Activated CD8-positive, alpha-beta memory T cell treated with anti-CD3 and anti-CD28 coated beads for 48 hours (primary cell): ENCODE measurements around the gene CFH.
"Not testable (repeated sequence)": the region's sequence is repeated elsewhere in the genome, so short reads cannot be mapped to it uniquely, and the experiment has no call there.

Experiments
- DNase-seq, 3 experiments: peaks; one replicate each; pipeline ENCODE4 v3.0.0-alpha.2; 2020; ENCODE audit warnings: low read depth in 2 of 3, low spot score in 2 of 3

The CFH gene

DNA sequence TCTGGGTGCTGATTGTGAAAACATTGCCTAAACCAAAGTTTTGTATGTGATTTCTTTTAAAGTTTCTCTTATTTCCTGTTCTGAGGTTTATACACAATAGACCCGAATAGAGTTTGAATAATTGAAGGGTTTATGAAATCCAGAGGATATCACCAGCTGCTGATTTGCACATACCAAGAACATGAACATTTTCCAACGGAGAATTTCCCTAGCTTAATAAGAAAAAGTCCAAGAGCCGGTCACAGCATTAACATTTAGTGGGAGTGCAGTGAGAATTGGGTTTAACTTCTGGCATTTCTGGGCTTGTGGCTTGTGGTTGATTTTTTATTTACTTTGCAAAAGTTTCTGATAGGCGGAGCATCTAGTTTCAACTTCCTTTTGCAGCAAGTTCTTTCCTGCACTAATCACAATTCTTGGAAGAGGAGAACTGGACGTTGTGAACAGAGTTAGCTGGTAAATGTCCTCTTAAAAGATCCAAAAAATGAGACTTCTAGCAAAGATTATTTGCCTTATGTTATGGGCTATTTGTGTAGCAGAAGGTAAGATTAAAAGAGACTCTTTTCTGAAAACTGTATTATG, at the start of gene CFH:
CFH (plus strand) TSS at position 407 of the 579 bp plus-strand sequence; CDS start at position 482, 75 bp downstream.
- DNase-seq: no peak

DNA sequence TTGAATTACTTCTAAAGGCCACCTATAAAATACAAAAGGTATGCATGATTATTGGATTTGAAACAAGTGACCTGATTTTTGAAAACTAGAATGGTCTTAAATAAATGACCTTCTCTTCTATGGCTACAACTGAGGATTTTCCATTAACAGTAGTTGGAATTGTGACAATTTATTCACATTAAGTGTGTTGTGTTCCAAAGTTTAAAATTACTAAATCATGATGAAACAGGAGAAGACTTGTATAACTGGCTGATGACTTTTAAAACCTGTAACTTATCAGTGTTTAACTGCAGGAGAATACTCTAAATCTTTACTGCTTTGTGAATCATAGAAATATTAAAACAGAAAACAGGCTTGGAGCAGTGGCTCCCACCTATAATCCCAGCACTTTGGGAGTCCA, 48.2 kb upstream of the CFH start:
- no peak for DNase-seq

DNA sequence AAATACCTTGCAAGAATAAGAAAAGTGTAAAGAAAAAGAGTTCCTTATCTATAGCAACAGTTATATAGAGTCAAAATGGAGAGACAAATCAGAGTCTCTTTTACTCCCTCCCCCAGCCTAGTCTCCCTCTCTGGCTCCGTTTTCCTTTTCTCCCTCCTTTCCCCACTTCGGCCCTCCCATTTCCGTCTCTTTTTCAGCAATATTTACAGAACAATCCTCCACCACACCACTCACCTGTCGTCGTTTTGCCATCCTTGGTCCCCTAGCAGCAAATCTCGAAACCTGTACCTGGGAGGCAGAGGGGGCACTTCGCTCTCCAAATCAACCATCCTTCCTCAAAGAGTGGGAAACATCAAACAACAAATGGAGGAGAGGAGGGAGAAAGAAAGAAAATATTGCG, 43.9 kb upstream of the CFH start:
- no peak for DNase-seq

DNA sequence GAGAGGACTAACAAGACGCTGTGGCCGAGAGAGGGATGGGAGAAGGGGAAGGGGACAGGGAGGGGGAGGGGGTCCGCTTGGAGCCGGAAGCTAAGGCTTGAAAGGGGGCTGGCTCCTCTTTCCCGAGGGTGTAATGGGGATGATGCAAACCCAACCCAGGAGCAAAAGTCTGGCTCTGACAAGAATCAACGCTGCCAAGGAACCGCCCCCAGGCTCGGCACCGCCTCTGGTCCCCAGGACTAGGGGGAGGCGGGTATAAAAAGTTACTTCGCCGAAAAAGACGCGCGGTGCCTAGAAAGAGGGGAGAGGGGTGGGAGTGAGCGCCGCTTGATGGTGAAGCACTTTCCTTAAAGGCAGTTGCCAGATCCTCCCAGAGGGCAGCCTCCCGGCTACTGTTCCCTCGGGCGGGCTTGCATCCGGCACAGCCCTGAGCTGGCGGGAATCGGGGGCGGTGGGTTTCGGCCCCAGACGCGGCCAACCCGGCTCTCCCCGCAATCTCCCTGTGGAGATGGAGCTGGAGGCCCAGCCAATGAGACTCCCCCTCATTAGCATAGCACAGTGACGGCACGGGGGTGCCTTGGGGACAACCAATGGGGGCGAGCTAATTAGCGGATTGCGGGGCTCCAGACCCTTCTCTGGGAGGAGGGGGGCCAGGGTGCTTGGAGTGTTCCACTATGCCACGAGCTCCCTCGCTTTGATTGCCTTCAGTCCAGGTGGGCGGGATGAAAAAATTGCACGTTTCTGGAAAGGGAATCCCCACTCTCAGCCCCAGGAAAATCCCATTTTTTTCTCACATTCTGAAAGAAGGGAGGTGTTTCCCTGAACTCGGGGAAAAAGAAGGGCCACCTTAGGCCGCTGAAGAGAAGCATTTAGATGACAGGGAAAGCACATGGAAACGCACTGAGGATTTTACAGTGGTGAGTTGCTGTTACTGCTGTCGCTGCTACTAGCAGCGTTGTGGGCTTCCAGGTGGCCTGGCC, 43.2 kb upstream of the CFH start, which contains the start of gene KCNT2:
KCNT2 (minus strand) TSS at position 51 of the 980 bp plus-strand sequence. CDS start 131 bp downstream, outside the sequence.
- no peak for DNase-seq

DNA sequence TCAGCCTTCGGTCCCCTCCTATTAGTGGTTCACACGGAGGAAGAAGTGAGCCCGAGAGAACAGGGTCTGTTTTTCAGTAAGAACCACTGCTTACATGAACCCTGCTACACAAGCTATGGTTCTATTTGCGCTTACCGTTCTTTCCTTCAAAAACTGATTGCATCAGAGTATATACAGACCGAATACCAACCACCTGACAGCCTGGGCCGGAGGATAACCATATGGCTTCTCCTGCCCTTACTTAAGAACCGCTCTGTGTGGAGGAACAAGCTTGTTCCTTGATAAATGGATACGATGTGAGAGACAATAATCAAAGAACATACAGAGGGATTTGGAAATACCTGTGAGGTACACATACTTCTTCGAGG, 42.5 kb upstream of the CFH start:
- no peak for DNase-seq

DNA sequence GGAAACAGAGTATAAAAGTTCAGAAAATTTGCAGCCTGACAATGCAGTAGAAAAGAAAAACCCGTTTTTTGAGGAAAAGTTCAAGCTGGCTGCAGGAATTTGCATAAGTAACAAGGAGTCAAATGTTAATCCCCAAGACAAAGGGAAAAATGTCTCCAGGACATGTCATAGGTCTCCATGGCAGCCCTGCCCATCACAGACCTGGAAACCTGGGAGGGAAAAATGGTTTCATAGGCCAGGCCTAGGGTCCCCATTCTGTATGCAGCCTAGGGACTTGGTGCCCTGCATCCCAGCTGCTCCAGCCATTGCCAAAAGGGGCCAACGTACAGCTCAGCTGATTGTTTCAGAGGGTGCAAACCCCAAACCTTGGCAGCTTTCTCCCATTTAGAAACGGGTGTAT, 40.0 kb upstream of the CFH start:
- no peak for DNase-seq

DNA sequence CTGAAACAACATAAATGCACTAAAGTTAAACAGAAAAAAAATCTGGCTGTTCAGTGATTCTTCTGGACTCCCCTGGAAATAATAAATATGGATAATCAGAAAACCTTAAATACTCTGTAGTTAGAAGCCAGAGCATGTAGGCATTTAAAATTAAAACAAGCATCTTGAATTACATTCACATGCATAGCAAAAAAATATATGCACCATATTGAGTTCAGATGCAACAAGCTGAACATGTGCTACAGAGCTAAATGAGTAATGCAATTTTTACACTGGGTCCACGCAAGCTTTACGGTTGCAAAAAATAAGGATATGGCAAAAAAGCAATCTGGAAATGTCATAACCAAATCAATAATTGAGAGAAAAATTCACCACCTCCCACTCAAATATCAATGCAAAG, 32.1 kb upstream of the CFH start:
- DNase-seq: no peak

DNA sequence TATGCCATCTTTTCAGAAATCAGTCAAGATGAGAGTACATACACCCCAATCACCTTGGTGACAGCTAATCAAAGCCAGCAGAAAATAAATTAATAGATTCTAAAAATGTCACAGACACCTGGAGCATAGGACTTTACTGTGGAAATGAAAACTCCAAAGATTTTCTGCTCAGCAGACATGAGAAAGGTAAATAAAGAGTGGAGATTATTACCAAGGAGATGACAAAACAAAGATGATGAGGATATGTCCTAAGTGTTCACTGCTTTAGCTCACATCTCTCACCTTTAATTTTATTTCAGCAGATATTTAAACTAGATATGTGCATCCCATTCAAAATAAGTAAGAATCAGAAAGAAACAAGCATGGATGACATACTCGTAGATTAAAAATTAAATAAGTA, 28.8 kb upstream of the CFH start:
- DNase-seq: no peak

DNA sequence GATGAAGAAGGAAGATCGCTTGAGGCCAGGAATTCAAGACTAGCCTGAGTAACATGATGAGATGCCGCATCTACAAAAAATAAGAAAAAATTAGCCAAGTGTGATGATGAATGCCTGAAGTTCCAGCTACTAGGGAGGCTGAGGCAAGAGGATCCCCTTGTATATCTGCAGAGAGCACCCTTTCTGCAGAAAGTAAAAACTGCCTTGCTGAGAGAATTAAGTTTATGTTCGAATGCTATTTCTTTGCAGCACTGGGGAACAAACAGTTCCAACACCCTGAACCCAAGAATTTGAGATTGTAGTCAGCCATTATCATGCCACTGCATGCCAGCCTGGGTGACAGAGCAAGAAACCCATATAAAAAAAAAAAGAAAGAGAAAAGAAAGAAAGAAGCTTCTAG, 23.0 kb upstream of the CFH start:
- no peak for DNase-seq

DNA sequence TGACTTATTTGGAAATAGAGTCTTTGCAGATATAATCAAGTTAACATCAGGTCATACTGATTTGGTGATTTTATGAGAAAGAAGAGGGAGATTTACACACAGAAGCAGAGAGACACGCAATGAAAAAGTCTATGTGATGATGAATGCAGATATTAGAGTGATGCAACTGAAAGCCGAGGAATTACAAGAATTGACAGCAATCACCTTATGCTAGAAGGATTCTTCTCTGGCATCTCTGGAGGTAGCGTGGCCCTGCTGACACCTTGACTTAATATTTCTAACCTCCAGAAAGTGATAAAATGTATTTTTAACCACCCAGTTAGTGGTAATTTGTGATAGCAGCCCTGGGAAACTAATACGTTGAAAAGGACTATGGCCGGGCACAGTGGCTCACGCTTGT, 14.2 kb upstream of the CFH start:
- no peak for DNase-seq

DNA sequence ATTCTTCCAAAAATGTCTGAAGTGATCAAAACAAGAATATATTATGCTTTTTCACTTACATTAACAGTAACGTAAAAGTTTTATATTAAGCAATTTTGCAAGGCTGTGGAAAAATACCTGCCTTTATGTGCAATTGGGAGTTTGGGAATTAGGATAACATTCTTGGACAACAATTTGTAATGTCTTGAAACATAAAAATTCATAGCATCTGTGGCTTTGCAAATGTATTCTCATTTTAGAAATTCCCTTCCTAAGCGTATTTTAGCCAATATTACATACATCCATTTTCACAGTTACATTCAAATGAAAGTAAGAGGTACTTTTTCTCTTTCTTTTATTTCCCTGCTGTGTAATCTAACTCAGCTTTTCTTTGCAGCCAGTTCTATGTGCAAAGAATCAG, 13.4 kb upstream of the CFH start:
- no peak for DNase-seq

DNA sequence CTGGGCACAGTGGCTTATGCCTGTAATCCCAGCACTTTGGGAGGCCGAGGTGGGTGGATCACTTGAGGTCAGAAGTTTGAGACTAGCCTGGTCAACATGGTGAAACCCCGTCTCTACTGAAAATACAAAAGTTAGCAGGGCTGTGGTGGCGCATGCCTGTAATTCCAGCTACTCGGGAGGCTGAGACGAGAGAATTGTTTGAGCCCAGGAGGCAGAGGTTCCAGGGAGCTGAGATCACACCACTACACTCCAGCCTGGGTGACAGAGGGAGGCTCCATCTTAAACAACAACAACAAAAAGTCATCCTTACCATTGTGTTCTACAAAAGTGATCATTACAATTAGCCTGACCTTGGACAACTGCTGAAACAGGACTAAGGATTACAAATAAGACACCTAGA, 12.6 kb upstream of the CFH start:
- DNase-seq: not testable (repeated sequence)

DNA sequence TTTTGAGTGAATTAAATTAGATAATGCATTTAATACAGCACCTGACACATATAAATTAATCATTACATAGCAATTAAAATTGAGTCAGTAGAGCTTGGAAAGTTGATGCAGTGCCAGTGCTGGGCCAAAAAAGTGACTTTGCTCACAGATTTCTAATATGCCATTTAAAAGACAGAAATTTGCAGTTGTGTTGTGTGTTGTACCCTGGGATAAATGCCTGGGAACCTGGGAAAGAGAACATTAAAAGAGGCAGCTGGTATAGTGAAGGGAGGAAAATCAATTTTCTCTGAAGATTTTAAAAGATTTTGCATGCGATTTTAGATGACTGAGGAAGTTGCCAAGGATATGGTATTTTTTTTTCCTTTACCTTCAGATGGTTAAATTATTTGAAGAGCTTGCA, 10.9 kb upstream of the CFH start:
- no peak for DNase-seq

DNA sequence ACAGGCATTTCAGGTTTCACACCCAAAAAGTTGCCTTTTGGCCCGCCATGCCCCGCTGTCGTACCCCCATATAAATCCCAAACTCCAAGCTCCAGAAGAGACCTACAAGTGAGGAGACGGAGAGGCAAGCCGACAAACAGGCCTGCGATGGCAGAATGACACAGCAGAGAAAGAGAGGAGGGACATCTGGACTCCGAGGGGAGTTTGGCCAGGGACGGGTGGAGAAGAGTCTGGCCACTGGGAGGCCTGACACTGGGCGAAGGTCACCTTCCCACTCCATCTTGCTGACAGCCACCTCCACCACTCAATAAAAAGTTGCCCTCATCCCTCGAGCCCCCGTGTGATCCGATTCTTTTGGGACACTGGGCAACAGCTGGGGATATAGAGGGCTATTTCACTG, 1.9 kb upstream of the CFH start:
- no peak for DNase-seq

DNA sequence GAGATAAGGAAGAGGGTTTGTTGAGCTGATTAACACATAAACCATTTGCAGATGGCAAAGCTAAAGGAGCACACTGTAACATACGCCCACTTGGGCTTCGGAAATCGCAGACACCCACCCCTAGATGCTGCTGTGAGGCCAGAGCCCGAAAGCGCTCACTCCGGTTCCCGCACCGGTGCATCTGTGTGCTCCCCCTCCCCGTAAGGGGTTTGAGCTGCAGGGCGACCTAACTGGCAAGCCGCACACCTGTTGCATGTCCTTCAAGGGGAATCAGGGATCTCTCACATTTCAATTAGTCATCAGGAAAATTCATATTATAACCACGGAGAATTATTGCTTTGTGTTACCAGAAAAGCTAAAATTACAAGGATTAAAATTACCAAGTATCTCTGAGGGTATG, 1.4 kb upstream of the CFH start:
- DNase-seq: no peak

DNA sequence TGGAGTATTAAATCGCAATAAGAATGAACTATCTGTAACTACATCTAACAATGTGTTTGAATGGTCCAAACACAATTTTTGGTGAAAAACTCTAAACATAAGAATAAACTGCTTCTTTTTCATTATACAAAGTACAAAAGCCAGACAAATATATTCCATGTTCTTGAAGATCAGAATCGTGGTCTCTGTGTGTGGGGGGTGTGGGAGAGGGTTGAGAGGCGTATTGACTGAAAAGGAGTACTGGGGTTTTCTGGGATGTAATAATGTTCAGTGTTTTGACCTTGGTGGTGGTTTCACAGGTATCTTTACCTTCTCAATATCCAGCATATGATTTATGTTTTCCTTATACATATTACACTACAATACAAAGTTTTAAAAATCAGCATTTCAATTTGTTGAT, 764 bp upstream of the CFH start:
- no peak for DNase-seq

DNA sequence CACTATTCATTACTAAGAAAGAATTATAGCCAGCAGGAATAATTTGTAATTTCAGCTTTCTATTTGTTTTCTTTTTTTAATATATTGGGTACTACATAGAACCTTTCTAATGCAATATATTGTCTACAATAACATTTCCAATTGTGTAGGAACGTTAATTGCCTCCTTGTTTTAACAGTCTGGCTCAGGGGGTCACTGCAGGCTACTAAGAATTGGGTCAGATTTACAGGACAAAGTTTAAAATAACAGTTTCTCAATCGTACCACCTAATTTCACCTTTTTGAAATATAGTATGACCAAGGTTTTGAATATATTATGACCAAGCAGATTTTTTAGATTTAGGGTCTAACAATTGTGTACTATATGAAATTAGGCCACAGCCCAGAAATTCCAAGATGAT, 2.4 kb downstream of the CFH start:
- no peak for DNase-seq

DNA sequence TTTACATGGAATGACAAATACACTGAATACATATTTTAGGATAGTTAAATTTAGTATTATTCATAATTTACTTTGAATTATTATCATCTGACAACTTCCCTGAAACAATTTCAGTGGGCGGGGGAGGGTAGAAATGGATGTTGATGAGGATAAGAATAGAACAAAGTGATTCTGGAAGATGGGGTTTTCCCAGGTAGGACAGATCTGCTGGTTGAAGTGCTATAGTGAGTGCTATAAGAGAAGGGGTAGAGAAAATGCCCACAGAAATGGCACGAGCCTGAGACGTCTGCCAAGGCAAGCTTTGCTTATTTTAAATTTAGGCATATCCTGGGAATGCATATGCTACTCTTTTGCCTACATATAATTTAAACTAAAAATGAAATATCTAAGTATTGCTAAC, 3.2 kb downstream of the CFH start:
- no peak for DNase-seq

DNA sequence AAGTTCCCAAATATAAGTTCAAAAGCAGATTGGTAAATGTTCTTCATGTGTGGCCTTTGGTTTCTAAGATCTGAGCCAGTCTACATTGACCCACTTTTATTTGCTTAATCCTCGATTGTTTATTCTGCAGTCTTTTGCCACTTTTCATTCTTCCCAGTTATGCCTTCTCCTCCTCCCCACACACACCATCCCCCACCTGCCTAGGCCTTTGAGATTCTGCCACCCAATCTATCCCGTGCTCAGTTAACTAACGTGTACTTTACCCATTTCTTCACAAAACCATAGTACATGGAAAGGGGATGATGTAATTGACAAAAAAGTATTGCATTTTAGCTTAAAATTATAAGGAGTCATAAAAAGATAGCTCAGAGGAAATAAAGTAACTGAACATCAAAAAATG, 3.7 kb downstream of the CFH start:
- no peak for DNase-seq

DNA sequence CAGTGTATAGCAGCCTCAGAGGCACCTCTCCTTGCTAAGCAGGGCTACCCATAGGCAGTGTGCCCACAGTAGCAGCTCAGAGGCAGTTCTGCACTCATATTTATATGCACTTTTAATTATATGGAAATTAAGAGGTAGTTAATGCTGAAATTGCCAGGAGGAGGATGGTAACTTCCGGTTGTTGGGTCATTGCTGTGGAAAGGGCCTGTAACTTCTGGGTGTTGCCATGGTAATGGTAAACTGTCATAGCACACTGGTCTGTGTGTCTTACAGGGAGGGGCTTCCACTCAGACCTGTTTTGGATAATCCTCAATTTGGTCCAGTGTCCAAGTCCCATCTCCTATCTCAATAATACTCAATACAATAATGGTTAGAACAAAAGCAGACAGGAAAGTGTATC, 7.6 kb downstream of the CFH start:
- DNase-seq: no peak

DNA sequence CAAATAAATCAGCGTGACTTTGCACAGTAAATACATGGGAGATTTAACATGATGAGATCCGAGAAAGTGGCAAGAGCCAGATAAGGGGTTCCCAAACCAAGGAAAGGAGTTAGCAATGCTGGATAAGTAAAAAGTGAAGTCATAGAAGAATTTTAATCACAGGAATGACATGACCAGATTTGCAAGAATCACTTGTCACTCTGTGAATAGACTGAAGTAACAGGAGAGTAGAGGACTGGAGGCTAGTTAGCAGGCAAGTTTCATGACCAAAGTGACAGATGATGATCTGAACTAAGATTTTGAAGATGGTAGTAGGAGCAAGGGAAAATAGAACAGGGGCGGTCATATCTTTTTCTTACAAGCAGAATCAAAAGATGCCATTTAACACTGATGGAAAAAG, 8.4 kb downstream of the CFH start:
- DNase-seq: no peak

DNA sequence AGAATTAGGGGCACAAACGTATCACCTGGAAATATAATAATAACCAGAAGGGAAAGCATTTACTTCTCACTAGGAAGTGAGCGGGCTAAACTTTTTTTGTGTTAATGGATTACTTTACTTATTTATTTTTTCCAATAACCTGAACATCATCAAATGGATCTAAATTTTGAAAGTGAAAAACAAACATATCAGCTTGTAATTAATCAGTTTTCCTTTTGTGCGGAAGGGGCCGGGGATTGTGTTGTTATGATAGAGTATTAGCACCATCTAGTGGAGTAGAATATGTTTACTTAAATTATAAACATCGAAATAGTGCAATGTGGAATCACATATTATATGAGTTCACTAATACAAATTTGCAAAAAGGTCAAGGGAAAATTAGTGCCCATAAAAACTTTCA, 9.0 kb downstream of the CFH start:
- no peak for DNase-seq

DNA sequence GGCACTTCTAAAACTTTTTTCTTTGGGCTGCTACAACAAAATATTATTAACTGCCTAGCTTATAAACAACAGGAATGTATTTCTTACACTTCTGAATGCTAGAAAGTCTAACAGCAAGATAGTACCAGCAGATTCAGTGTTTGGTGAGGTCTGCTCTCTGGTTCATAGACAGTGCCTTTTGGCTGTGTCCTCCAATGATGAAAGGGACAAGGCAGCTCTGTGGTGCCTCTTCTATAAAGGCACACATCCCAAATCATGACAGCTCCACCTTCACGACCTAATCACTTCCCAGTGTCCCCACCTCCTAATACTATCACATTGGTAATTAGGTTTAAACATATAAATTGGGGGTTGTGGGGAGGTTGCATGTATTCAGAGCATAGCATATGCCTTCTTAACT, 9.5 kb downstream of the CFH start:
- no peak for DNase-seq
